ENCODE measurements around the gene USP10.
A peak's percentile ranks its signal among the peaks of the same experiment; 100 is the strongest.
"Not testable (repeated sequence)": the region's sequence is repeated elsewhere in the genome, so short reads cannot be mapped to it uniquely, and the experiment has no call there.

USP10 gene

DNA sequence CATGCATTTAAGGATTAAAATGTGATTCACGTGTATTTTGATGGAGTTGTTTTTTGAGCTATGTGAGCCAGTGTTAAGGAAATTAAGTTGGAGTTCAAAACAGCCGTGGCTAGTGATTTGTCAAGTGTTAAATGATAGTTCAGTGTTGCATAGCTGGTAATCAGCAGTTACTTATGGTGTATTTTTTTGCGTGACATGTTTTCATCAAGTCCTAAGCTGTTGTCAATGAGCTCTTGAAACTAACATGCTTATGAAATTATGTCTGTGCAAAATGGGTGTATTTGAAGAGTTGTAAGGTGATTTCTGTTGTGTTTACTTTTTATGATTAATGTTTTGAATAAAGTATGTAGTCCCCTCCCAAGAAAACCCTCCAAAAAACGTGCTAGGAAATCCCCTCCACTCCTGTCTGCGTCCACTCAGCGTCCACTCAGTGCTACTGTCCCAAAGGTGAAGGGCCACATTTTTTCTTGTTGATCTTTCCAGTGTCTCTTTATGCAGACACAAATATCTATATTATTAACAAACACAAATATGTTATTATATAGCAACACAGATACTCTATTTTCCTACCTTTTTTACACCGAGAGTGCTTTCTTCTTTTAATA is 30.0 kb downstream of the USP10 start:
- peak; percentile 20 for DNase-seq

DNA sequence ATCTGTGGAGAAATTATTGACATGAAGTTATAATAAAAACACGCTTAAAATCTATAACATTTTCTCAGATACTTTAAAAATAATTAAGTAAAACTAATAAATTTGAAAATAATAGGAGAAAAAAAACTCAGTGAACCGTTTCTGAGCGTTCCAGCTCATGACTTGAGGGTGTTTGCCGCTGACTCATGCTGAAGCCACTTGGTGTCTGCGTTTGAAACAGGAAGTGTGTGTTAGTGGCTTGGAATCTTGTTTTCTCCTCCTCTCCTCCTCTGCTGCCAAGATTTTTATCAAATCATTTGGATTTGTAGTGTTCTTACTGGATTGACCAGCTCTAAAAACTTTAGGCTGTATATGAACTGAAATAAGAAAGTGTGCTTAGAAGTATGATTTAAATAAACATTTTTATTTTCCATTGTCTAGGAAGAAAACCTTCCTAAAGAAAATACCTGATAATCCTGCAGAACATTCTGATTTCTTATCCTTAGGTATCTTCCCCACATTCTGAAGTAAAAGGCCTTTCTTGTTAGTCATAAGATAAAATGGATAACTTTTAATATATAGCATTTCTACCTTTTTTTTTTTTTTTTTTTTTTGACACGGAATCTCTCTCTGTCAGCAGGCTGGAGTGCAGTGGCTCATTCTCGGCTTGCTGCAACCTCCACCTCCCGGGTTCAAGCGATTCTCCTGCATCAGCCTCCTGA is 30.8 kb downstream of the USP10 start:
- DNase-seq: peak; percentile 92

DNA sequence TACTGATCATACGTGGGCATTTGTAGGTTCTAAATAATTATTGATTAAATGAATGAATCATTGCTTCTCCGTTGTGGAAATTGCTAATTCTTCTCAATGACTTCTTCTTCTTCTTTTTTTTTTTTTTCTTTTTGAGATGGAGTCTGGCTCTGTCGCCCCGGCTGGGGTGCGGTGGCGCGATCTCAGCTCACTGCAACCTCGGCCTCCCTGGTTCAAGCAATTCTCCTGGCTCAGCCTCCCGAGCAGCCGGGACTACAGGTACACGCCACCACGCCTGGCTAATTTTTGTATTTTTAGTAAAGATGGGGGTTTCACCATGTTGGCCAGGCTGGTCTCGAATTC is 32.5 kb downstream of the USP10 start:
- DNase-seq: not testable (repeated sequence)

DNA sequence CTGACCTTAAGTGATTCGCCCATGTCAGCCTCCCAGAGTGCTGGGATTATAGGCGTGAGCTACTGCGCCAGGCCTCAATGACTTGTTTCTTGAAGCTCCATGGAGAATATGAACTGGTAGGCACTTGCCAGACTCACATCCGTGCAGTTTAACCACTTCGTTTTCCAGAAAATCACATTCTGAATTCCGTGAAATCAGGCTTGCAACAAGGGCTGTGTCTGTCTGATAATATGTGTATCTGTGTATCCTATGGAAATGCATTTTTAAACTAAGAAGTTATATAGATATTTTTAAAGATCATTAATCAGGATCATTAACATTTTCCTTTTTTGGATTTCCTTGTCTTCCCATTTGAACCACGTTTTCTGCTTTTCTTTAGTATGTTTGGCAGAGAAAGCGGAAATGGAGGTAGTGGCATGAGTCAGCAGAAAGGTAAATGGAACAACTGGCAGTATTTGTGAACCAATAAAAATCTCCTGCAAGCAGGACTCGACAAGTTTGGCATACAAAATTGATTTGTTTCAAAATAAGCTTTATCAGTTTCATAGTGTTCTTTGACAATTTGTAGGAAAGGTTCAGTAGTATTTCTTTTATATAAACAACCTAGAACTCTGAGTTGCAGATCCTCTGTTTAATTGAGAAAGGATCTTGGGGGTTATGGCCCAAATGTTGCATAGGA is 33.0 kb downstream of the USP10 start:
- DNase-seq: no peak

DNA sequence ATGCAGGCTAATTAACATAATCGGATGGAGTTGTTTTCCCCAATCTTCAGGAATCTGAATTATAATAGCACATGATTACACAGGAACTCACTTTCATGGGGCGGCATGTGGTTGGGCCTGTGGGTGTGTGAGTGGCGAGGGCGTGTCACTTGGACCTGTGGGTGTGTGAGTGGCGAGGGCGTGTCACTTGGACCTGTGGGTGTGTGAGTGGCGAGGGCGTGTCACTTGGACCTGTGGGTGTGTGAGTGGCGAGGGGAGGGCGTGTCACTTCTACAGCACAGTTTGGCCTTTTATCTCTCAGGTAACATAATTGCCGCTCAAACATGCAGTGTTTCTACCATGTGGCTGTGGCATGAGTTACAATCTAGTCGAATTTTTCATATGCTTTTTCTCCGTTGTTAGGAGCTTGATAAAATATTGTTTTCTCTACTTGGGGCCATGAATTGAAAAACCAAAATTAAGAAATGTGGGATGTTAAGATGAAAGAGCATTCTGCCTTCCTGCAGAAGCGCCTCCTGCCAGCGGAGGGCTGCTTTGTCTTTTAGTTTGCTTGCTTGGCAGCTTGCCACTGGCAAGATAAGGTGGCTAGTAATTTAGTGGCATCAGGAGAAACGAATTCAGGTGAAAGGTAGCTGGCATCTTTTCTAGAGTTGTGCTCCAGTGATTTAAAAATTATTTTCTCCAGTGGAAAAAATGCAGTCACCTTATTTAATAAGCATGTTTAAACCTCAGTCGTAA is 36.2 kb downstream of the USP10 start:
- peak; percentile 59 for DNase-seq

DNA sequence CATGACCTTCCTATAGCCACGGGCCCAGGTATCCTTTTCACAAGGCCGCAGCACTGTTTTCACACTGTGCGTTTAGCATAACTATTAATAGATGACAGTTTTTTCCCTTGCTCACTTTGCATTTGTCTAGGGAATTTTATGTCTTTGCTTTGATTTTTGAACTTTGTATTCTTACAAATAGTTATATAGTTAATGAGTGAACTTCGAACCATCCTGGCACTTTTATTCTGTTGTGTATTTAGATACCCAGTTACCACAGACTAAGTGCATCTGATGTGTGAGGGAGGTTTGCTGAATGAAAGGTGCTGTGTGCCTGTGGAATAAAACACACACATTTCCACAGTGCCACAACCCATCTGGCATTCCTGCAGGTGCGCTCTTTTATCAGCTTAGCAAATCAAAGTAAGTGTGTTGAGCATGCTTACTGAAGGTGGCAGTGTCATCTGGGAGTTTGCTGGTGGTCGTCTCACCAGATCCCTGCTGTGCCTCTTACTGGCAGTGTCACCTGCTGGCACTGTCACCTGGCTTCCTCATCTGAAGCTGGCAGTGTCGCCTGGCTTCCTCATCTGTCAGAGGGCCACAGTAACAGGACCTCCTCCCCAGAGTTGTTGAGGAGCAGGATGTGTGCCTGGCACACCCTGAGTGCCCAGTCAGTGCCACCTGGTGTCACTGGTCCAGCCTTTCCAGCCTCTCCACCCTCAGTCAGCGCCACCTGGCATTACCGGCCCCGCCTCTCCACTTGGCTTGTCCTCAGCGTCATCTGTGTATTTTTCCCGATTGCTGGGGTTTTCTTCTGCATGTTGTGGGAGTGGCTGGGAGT is 37.6 kb downstream of the USP10 start:
- DNase-seq: no peak

DNA sequence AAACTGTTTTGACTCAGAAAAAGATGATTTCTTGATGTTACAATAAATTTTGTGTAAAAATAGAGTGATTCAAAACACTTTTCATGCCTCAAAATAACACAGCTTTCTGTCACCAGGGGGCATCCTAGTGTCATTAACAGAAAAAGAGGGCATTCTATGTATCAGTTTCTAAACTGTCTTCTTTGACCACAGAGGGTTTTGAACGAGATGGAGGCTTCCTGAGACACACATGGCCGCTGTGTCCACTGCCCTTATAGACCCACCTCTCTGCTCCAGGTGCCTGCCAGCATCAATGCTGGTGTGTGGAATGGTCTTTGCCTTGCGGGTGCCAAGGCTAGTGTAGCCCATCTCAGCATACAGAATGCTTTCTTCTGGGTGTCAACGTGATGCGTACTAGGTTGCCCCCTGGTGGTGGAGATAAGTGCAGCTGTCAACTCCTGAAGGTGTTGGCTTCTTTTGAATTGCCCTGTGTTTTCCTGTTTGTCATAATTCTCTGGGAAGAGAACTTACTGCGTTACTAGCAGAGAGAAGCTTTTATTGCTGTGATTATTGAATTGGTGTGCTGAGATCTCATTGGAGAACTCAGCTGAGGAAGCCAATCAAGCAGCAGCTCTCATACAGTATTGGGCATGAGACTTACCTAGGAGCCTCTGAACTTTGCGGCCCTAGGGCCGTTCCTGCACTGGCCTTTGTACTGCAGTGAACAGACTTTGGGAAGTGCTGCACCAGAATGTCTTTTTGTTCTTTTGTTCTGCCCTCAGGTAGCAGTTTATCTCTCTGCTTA is 38.6 kb downstream of the USP10 start:
- DNase-seq: peak; percentile 49

DNA sequence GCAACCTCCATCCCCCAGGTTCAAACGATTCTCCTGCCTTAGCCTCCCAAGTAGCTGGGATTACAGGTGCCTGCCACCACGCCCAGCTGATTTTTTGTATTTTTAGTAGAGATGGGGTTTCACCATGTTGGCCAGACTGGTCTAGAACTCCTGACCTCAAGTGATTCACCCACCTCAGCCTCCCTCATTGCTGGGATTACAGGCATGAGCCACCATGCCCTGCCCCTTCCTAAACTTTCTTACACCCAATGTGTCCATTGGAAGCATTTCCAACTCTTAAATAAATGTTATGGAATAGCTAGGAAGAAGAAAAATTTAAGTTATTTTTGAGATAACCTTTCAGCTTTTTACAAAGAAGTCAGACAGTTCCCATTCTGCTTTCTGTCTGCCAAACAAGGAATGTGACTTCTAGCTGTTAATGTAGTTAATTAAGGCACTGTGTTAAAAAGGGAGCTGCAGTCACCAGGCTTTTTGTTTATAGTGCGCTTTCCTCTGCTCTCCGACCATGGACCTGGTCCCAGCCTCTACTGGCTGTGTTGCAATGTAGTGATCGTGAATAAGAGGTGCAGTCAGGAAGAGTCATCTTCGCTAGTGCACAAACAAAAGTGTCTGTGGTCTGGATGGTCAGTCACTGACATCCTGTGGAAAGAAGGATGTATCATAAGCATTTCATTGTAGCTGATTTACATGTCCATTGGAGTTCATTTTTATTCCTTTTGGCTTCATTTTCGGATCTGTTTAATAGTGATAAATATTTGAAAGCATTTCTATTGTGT is 39.7 kb downstream of the USP10 start:
- DNase-seq: peak; percentile 74

DNA sequence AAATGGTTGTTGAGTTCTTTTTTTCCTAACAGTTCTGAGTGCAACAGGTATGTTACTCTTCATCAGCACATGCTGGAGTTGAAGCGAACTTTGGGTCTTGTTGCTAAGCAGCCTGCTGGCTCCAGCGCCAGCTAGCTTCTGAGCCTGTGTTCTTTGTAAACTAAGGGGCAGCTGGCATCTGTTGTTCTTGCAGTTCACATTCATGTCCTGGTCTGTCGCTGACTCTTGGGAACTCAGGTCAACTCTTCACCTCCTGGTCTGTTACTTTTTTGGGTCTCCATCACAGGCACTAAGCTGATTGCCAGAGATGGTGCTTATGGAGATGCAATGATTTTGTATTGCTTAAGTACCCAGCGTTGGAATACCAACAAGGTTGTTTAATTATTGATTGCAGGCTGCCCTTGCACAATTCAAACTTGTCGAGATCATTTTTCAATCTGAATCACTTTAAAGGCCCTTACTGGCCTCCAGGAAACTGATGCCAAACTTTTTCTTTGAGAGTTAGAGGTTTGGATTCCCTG is 40.9 kb downstream of the USP10 start:
- no peak for DNase-seq

DNA sequence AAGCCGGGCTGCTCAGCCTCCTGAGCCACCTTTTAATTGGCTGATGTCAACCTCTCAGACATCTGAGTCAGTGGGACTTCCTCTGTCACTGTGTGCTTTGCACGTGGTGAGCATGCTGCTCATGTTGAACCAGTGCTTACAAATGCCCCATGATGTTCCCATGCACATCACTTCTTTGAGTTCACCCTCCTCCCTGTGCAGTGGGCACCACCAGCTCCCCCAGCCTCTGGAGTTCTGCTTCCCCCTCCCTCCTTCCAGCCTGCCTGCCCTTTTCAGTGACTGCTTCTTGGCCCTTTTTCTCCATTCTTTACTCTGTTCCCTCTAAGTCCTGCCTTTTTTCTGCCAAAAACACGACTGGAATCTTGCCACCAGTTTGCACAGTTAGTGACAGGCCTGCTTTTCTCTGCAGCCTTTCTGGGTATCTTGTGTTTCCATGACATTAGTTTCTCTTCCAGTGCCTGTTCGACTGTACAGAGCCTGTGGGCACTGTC is 41.6 kb downstream of the USP10 start:
- no peak for DNase-seq

DNA sequence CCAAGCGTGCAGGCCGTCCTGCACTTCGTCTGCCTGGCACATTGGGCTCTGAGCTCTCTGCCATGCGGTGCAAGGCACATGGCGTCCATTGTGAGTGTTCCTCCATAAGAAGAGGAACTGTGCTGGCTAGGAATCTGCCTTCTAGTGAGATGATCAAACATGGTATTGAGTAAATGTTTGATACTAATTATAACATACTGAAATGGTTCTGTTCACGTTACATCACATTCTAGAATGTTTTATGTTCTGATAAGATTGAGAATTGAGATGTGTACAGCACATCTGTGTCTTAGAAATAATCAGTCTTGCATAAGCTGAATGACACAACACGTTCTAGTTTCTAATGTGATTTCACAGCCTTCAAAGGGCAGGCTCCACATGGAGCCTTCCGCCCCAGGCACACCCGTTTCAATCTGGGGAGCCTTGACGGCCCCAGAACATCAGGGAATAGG is 42.9 kb downstream of the USP10 start:
- no peak for DNase-seq

DNA sequence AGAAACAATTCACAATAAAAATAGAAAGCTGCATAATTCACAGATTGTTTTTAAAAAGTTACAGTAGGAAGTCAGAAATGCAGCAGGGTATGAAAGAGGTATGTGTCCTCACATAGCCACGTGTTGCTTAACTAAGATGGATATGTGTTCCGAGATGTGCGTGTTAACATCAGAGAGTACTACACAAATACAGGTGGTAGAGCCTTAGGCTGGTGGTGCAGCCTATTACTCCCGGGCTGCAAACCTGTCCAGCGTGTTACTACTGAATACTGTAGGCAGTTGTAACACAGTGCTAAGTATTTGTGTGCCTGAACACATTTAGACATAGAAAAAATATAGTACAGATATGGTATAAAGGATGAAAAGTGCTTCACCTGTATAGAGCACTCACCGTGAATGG is 46.4 kb downstream of the USP10 start:
- DNase-seq: no peak

DNA sequence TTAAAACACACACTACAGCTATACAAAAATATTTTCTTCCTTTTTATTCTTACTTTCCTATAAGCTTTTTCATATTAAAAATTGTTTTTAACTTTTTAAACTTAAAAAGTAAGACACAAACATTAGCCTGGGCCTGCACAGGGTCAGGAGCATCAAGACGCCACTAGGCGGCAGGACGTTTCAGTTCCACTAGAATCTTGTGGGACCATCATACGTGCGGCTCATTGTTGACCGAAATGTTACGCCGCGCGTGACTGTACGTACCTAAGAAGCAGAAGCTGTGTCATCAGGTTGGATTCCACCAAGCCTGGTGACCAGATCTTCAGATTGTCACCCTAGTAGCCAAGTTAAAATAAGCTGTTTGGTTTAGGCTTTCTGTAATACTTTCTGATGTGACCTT is 47.1 kb downstream of the USP10 start:
- DNase-seq: no peak

DNA sequence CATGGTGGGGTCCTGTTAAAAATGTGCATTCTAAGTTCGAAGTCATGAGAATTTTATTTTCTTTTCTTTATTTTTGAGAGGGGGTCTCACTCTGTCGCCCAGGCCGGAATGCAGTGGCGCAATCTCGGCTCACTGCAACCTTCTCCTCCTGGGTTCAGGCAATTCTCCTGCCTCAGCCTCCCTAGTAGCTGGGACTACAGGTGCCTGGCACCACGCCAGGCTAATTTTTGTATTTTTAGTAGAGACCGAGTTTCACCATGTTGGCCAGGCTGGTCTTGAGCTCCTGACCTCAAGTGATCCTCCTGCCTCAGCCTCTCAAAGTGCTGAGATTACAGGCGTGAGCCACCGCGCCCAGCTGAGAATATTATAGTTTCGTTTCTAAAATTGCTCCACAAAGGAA is 48.4 kb downstream of the USP10 start:
- not testable (repeated sequence) for DNase-seq

DNA sequence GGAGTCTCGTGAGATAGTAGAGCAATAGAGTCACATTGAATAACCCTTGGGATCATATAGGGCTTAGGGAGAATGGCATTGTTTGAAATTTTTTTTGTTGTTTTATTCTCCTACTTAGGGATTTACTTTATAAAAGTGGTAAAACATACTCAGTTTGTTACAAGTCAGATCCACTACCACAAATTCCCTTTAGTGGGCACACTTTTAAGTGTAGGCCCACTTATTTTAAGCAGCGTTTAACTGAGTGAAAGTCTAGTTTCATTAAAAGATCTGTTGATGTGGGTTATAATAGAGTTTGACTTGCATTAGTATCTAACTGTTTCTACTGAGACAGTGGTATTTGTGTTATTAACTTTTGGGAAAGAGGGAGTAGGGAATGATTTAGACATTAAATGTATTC is 49.3 kb downstream of the USP10 start:
- DNase-seq: no peak

DNA sequence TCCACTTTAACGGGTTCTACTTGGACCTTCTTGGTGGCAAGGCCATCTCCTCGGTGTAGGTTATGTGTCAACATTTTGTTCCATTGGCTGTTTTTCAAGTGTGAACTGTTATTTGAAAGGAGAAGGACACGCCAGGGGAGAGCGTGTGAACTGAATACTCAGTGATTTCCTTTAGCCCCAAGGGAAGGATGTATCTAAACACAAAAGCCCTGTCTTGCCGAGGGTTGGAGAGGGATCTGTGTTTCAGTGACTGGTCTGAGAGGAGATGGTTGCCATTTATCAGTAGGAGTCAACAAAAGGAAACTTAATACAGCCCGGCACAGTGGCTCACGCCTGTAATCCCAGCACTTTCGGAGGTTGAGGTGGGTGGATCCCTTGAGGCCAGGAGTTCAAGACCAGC is 50.0 kb downstream of the USP10 start:
- no peak for DNase-seq

DNA sequence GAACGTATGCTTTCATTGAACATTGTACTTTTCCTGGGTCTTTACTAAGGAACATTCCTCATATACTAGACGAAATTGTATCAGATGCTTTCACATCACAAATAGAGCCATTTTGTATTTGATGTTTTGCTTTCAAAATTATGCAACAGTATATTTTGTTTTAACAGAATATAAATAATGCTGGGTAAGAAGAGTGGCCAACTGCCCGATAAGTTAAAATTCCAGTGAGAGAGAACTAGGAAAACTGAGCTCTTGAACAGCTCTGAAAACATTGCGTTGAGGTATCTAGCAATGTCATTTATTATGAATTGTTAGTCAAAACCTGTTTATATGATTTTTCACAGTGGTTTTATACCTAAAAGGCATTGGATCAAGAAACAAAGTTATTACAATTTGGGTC is 50.8 kb downstream of the USP10 start:
- DNase-seq: no peak

DNA sequence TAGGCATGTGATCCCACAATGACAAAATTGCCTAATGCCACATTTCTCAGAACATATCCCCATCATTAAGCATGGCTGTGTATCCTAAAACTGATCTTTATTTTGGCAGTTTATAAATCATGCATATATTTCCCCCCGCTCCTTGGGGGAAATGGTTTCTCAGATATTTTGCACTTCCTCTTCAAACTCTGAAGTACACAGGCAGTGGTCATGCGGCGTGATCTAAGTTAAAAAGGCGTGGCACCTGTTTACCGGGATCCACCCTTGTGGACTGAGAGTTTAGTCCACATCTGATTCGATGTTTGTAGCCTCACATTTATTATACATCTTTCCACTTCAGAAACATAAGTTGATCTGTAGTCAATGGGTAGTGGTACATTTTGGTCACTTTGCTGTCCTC is 51.4 kb downstream of the USP10 start:
- DNase-seq: no peak

DNA sequence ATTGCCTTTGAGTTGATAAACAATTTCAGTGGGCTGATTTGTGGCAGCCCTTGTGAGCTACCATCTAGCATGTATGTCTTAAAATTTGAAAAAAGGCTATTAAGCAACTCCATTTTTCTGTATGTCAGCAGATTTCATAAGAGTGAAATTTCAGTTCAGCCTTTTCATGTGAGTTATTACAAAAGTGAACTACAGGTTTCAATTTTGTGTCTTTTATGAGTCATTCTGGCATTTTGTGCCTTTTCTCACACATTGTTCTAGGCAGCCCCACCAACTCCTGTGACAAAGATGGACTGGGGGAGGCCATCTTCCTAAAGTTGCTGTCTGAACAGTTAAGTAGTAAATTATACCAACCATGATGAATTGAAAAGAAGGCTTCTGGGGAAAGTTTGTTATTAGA is 52.1 kb downstream of the USP10 start:
- DNase-seq: no peak

DNA sequence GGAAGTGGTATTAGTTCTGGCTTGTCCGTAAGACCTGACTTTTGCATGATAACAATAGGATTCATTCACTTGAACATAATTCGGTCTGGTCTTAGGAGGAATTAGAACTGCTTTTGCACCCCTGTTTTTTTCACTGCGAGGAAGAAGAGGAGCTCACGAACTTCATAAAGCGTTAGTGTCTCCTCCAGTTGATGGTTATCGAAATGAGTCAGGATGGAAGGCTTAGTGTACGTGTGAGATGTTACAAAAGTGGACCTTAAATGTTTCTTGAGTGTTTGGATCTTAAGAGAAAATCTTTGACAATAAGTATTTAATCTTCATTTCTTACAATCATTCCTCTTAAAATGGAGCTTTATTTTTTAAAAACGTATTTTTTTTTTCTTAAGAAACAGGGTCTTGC is 52.8 kb downstream of the USP10 start:
- no peak for DNase-seq

Measured in NCI-H226 (cell line).